Measurements from ENCODE around the gene TTC7B. TPM values are rescaled to one million over a fixed set of nuclear protein-coding genes. Genes with fewer than 3 reads are reported as not detected.

TTC7B gene
- total and polyA plus RNA-seq, 2 of the 13 experiments (the other 11 are each of a cell fraction or from before 2014, with no cell fraction given), result 1.3 to 3.2 TPM

GRCh38 chr14:90732718-90733117 is 83.5 kb downstream of the TTC7B start:
- TF ChIP-seq MLX (CRISPR knock-in tag; IDR thresholded peaks at IDR 0.05) (no peak), TMF1 (CRISPR knock-in tag; IDR thresholded peaks at IDR 0.05; ENCODE audit: low read depth) (no peak), MIER3 (CRISPR knock-in tag; IDR thresholded peaks at IDR 0.05; ENCODE audit: borderline replicate concordance) (no peak), ZEB1 (IDR thresholded peaks at IDR 0.05; ENCODE audit: insufficient replicate concordance, low read depth) (no peak), ZBTB39 (CRISPR knock-in tag; IDR thresholded peaks at IDR 0.05) (no peak), FOXJ3 (CRISPR knock-in tag; IDR thresholded peaks at IDR 0.05; ENCODE audit: borderline replicate concordance) (no peak), NCOA1 (CRISPR knock-in tag; IDR thresholded peaks at IDR 0.05) (no peak), HINFP (CRISPR knock-in tag; IDR thresholded peaks at IDR 0.05; ENCODE audit: low read depth) (no peak), CBX1 (IDR thresholded peaks at IDR 0.05; ENCODE audit: low read depth) (no peak), SNAPC4 (CRISPR knock-in tag; IDR thresholded peaks at IDR 0.05) (no peak), PHF21A (CRISPR knock-in tag; IDR thresholded peaks at IDR 0.05) (no peak)
- WGBS (ENCODE audit: low lambda C conversion rate), result 81% methylated on average over 7 of the region's 7 CpGs
- in situ Hi-C loops (cut with HindIII; ENCODE audit: extremely low pct_ligation_motif_present, low pct_unique_long_range_greater_than_20kb) (no loop called here), intact Hi-C loops (cut with micrococcal nuclease; ENCODE audit: unreplicated experiment) (no loop called here)
- Histone ChIP-seq H3K4me2 (ENCODE audit: low read depth, low read length) (no peak overlapping the region), H2AFZ (ENCODE audit: low read length) (no peak overlapping the region), H3K4me1 (ENCODE audit: insufficient read depth, low read length) (no peaks in the 10 kb centered on the region), H3K79me2 (ENCODE audit: insufficient read depth, low read length) (no peaks in the 10 kb centered on the region), H3K36me3 (replicated peaks in 1 of 2; ENCODE audit: control insufficient read depth in 1 of 2, insufficient read depth in 2 of 2, low read length in 2 of 2) (no peaks in the 10 kb centered on the region), H3K27ac (ENCODE audit: extremely low read length, insufficient read depth, low read length) (no peak overlapping the region), H3K4me3 (replicated peaks in 1 of 3; ENCODE audit: insufficient read depth in 1 of 3, low read depth in 2 of 3, low read length in 3 of 3) (no peak overlapping the region), H4K20me1 (ENCODE audit: insufficient read depth, low read length) (no peaks in the 10 kb centered on the region), H3K27me3 (ENCODE audit: control insufficient read depth in 1 of 2, insufficient read depth in 2 of 2, low read length in 2 of 2) (no peaks in the 10 kb centered on the region), H3K9me3 (ENCODE audit: low read length) (no peaks in the 10 kb centered on the region), H3K9ac (ENCODE audit: insufficient read depth, low read depth, low read length) (no peak overlapping the region)
- BruUV-seq (replicated peaks), result no TSS peak
- ChIA-PET POLR2A (no interaction called here), CTCF (ENCODE audit: low intra/inter-chr PET ratio, low total read pairs) (no interaction called here)
- FAIRE-seq, result no peak
- DNase-seq (ENCODE audit: low spot score), result no peak
- ATAC-seq, result no peak
